Measurements from ENCODE around the gene ARHGAP8. TPM values are rescaled to one million over a fixed set of nuclear protein-coding genes. Genes with fewer than 3 reads are reported as not detected.

Gene ARHGAP8
- total RNA-seq, 1 donor from 2014 or later = 2.8 TPM

GRCh38 chr22:44754998-44755397 lies 2.6 kb downstream of the ARHGAP8 start:
- H3K4me3 ChIP-seq (ENCODE audit: insufficient read depth, low read depth, low read length) = no peak overlapping the region
- FAIRE-seq (no peak), DNase-seq (ENCODE audit: low read depth) (no peak)
- H3K4me1 ChIP-seq (ENCODE audit: insufficient read depth, low read length) = peaks cover 20% of the 10 kb centered on the region
- H3K9me3 ChIP-seq (ENCODE audit: insufficient read depth, low read depth, low read length) = no peaks in the 10 kb centered on the region
- Mint-ChIP-seq H3K4me3 (ENCODE audit: unreplicated experiment) (no peak overlapping the region), H3K36me3 (ENCODE audit: low read depth, unreplicated experiment) (no peaks in the 10 kb centered on the region), H3K9me3 (ENCODE audit: unreplicated experiment) (no peaks in the 10 kb centered on the region), H3K27ac (ENCODE audit: unreplicated experiment) (no peak overlapping the region), H3K27me3 (ENCODE audit: low read depth, unreplicated experiment) (peaks cover 10% of the 10 kb centered on the region), H3K4me1 (ENCODE audit: low read depth, unreplicated experiment) (peaks cover 18% of the 10 kb centered on the region)
- no peak overlapping the region for H3K9ac ChIP-seq (ENCODE audit: low read length)
- peaks cover 4% of the 10 kb centered on the region for H4K20me1 ChIP-seq (ENCODE audit: insufficient read depth, low read length)
- no peak overlapping the region for H3K27ac ChIP-seq (ENCODE audit: low read depth, low read length)
- H3K4me2 ChIP-seq (ENCODE audit: low read length) = no peak overlapping the region
- no peak overlapping the region for H2AFZ ChIP-seq (ENCODE audit: low read depth, low read length)
- no peaks in the 10 kb centered on the region for H3K36me3 ChIP-seq (ENCODE audit: insufficient read depth, low read length)
- no peaks in the 10 kb centered on the region for H3K79me2 ChIP-seq (ENCODE audit: insufficient read depth, low read length)
- peaks cover 29% of the 10 kb centered on the region for H3K27me3 ChIP-seq (ENCODE audit: insufficient read depth, low read length)
- TF ChIP-seq EZH2 (IDR thresholded peaks at IDR 0.05; ENCODE audit: insufficient read depth, low read length) = no peak
- TF ChIP-seq, protein P1, sequence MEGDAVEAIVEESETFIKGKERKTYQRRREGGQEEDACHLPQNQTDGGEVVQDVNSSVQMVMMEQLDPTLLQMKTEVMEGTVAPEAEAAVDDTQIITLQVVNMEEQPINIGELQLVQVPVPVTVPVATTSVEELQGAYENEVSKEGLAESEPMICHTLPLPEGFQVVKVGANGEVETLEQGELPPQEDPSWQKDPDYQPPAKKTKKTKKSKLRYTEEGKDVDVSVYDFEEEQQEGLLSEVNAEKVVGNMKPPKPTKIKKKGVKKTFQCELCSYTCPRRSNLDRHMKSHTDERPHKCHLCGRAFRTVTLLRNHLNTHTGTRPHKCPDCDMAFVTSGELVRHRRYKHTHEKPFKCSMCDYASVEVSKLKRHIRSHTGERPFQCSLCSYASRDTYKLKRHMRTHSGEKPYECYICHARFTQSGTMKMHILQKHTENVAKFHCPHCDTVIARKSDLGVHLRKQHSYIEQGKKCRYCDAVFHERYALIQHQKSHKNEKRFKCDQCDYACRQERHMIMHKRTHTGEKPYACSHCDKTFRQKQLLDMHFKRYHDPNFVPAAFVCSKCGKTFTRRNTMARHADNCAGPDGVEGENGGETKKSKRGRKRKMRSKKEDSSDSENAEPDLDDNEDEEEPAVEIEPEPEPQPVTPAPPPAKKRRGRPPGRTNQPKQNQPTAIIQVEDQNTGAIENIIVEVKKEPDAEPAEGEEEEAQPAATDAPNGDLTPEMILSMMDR (IDR thresholded peaks at IDR 0.05; ENCODE audit: insufficient read depth, low read depth, low read length) = no peak

GRCh38 chr22:44755417-44755816 lies 3.0 kb downstream of the ARHGAP8 start:
- Mint-ChIP-seq H3K4me3 (ENCODE audit: unreplicated experiment) (no peak overlapping the region), H3K4me1 (ENCODE audit: low read depth, unreplicated experiment) (peaks cover 18% of the 10 kb centered on the region), H3K27ac (ENCODE audit: unreplicated experiment) (no peak overlapping the region), H3K9me3 (ENCODE audit: unreplicated experiment) (no peaks in the 10 kb centered on the region), H3K36me3 (ENCODE audit: low read depth, unreplicated experiment) (no peaks in the 10 kb centered on the region), H3K27me3 (ENCODE audit: low read depth, unreplicated experiment) (peaks cover 10% of the 10 kb centered on the region)
- no peaks in the 10 kb centered on the region for H3K9me3 ChIP-seq (ENCODE audit: insufficient read depth, low read depth, low read length)
- H3K79me2 ChIP-seq (ENCODE audit: insufficient read depth, low read length) = no peaks in the 10 kb centered on the region
- H4K20me1 ChIP-seq (ENCODE audit: insufficient read depth, low read length) = peaks cover 4% of the 10 kb centered on the region
- peaks cover 20% of the 10 kb centered on the region for H3K4me1 ChIP-seq (ENCODE audit: insufficient read depth, low read length)
- no peak overlapping the region for H3K27ac ChIP-seq (ENCODE audit: low read depth, low read length)
- H3K4me3 ChIP-seq (ENCODE audit: insufficient read depth, low read depth, low read length) = no peak overlapping the region
- H3K27me3 ChIP-seq (ENCODE audit: insufficient read depth, low read length) = peaks cover 28% of the 10 kb centered on the region
- no peaks in the 10 kb centered on the region for H3K36me3 ChIP-seq (ENCODE audit: insufficient read depth, low read length)
- no peak overlapping the region for H3K9ac ChIP-seq (ENCODE audit: low read length)
- DNase-seq (ENCODE audit: low read depth) (no peak), FAIRE-seq (no peak)
- H3K4me2 ChIP-seq (ENCODE audit: low read length) = no peak overlapping the region
- no peak overlapping the region for H2AFZ ChIP-seq (ENCODE audit: low read depth, low read length)
- TF ChIP-seq EZH2 (IDR thresholded peaks at IDR 0.05; ENCODE audit: insufficient read depth, low read length) = no peak

DNA sequence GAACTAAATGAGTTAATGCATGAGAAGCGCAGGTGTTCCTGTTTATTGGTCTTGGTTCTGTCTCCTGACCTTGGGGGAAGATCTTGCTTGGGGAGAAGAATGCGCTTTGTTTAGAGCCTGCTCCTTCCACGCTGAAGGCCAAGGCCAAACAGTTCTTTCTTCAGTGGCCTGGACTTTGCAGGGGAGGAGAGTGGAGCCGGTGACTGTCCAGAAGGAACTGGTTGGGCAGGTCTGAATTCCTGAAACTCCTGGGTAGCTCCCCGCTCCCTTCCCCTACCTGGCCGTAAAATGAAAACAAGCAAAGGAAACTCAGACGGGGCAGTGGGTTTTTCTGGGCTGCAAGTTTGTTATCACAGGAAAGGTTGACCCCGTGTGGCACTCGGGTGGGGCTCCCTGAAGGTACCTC lies 3.6 kb downstream of the ARHGAP8 start:
- Histone ChIP-seq H3K4me2 (ENCODE audit: low read length) (no peak overlapping the region), H3K36me3 (ENCODE audit: insufficient read depth, low read length) (no peaks in the 10 kb centered on the region), H3K4me1 (ENCODE audit: insufficient read depth, low read length) (peaks cover 20% of the 10 kb centered on the region), H4K20me1 (ENCODE audit: insufficient read depth, low read length) (peaks cover 4% of the 10 kb centered on the region), H3K27ac (ENCODE audit: low read depth, low read length) (no peak overlapping the region), H3K27me3 (ENCODE audit: insufficient read depth, low read length) (peaks cover 33% of the 10 kb centered on the region), H3K79me2 (ENCODE audit: insufficient read depth, low read length) (no peaks in the 10 kb centered on the region), H3K4me3 (ENCODE audit: insufficient read depth, low read depth, low read length) (no peak overlapping the region), H3K9ac (ENCODE audit: low read length) (no peak overlapping the region), H2AFZ (ENCODE audit: low read depth, low read length) (no peak overlapping the region), H3K9me3 (ENCODE audit: insufficient read depth, low read depth, low read length) (no peaks in the 10 kb centered on the region)
- FAIRE-seq (no peak), DNase-seq (ENCODE audit: low read depth) (no peak)
- peaks cover under 1% of the 10 kb centered on the region for H3K9me3 Mint-ChIP-seq (ENCODE audit: unreplicated experiment)
- H3K4me1 Mint-ChIP-seq (ENCODE audit: low read depth, unreplicated experiment) = peaks cover 18% of the 10 kb centered on the region
- no peak overlapping the region for H3K4me3 Mint-ChIP-seq (ENCODE audit: unreplicated experiment)
- no peak overlapping the region for H3K27ac Mint-ChIP-seq (ENCODE audit: unreplicated experiment)
- no peak for TF ChIP-seq EZH2 (IDR thresholded peaks at IDR 0.05; ENCODE audit: insufficient read depth, low read length)
- TF ChIP-seq, protein P1 (IDR thresholded peaks at IDR 0.05; ENCODE audit: insufficient read depth, low read depth, low read length) = no peak
- peaks cover 10% of the 10 kb centered on the region for H3K27me3 Mint-ChIP-seq (ENCODE audit: low read depth, unreplicated experiment)
- H3K36me3 Mint-ChIP-seq (ENCODE audit: low read depth, unreplicated experiment) = no peaks in the 10 kb centered on the region
